Renal cortex interstitium (tissue), 11 donors: ENCODE data around the gene SPATA9. TPM values are rescaled to one million over a fixed set of nuclear protein-coding genes. Genes with fewer than 3 reads are reported as not detected.
"Not testable (repeated sequence)": the region's sequence is repeated elsewhere in the genome, so short reads cannot be mapped to it uniquely, and the experiment has no call there.

Experiments
- DNase-seq, 11 donors: peaks; one replicate each; pipeline ENCODE4 v3.0.0-alpha.2; 2013; ENCODE audit warnings: low read depth in 9 of 11, low spot score in 4 of 11; ENCODE audit errors: extremely low read depth in 1 of 11
- polyA plus RNA-seq, 3 donors: library from polyadenylated mRNA; unstranded; fragments of 120-200 nt; gene quantifications; one replicate each; pipeline ENCODE4 v1.2.1, GENCODE V29; 2013; ENCODE audit not compliant: insufficient read length in 3 of 3

SPATA9 gene
- polyA plus RNA-seq, 3 donors: 1.2 to 1.7 (median 1.4) TPM

DNA sequence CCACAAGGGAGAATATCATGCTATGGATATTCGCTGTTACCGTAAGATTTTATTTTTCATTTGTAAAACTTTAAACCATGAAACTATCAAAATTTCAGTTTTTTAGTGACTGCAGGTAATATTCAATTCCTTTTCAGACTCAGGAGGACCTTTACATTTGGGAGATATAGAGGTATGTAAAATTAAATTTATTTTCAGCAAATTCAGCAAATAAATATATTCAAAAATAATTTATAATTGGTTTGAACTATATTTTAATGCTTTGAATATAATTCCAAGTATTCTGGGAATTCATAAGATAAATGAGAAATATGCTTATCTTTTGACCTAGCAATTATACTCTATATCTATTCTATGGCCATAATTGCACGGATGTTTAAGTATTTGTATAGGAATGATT, 28.6 kb downstream of the SPATA9 start:
- no peak for DNase-seq

- DNase-seq: no peak
Measured at GRCh38 chr5:95652849-95653248, 29.9 kb downstream of the SPATA9 start.

DNA sequence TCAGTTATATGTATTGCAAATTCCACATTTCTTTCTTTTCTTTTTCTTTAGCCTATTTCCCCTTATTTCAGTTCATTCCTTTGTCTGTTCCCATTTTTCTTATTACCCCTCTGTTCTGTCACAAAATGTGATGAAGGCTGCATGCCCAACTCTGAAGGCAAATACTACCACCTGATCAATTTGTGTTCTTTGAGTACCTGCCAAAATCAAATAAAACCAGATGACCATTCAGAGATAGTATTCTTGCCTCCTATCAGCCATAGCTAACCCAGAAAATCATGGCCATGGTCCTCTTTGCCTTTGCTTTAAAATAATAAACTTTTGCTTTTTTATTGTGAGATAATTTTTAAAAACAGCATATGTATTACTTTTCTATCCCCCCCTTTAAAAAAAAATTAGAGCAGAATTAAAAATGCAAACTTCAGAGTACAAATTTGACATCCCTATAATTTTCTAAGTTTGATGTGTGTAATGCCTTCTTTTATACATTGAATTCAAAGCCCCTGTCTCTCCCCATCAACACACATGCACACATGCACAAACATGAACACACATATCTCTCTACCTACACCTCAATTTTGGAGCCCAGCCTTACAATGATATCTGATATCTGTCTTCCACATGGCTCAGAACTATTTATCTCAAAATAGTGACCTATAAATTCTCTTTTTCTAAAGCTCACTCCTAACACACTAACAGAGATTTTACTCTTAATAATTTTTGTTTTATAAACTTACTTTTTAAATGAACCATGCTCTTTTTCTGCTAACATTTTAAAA, 32.8 kb downstream of the SPATA9 start:
- no peak for DNase-seq

DNA sequence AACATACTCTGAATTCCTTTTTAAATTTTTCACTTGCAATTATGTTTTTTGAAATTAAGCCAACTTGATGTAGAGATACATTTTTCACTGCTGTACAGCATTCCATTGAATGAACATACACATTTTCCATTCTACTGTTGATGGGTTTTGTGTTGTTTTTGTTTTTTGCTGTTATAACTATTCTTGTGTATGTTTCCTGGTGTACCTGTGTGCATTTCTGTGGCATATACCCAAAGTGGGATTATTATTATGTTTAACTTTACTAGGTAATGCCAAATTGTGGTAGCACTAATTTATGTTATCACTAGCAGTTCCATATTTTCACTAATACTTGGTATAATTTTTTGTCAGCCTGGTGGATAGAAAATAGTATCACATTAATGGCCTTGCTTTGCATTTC, 33.5 kb downstream of the SPATA9 start:
- DNase-seq: no peak

DNA sequence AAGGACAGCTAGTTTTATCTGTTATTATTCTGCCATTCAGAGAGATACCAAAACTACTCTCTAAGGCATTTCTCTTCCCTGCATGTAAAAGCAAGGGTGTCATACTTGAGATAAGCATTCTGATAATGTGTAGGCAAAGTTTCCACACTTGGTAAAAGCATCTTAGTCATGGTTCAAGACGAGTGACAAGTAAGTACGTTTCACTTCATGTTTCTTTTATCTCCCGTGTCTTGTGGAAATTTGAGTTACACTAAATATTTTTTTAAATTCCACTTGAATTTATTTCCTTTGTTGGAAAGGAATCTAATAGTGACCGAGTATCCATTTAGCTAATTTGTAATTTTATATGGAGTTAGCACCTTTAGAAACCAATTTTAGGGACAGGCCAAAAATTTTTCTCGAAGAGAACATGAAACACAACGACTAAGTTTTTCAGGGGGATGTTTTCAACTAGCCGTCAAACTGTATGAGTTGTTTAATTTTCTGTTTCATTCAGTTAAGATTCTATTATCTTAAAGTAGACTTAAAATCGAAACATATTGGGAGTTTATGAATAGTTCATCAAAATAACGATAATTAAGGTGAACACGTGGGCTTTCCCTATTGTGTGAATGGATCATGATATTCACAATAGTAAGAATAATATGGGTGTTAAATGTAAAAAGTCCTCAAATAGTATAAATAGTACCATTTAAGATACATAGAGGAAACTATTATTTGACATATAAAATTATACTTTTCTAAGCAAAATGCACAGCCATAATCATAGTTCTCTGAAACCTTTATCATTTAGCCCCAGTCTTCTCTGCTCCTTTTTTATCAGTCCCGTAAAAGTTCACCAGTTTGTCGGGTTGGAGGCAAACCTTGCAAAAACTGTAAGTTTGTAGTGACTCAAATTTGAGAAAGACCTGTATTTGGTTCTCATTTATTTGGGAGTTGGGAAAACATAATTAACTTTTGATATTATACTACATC, 34.6 kb downstream of the SPATA9 start:
- no peak for DNase-seq

- DNase-seq: peak; percentile 81 to 96 (median 93)
Measured at GRCh38 chr5:95646569-95647431, 36.0 kb downstream of the SPATA9 start, which contains the start of gene RFESD. Gene RFESD, plus strand, starts transcription at chr5:95646777. Its CDS starts 5,495 bp downstream, at chr5:95652272.

DNA sequence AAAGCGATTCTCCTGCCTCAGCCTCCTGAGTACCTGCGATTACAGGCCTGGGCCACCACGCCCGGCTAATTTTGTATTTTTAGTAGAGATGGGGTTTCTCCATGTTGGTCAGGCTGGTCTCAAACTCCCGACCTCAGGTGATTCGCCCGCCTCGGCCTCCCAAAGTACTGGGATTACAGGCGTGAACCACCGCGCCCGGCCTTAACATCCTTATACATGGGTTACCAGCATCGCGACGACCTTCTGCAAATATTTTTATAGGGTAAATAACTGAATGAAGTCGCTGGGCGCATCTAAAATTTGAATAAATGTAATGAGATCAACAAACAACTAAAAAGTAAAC, 36.6 kb downstream of the SPATA9 start:
- DNase-seq: not testable (repeated sequence)

DNA sequence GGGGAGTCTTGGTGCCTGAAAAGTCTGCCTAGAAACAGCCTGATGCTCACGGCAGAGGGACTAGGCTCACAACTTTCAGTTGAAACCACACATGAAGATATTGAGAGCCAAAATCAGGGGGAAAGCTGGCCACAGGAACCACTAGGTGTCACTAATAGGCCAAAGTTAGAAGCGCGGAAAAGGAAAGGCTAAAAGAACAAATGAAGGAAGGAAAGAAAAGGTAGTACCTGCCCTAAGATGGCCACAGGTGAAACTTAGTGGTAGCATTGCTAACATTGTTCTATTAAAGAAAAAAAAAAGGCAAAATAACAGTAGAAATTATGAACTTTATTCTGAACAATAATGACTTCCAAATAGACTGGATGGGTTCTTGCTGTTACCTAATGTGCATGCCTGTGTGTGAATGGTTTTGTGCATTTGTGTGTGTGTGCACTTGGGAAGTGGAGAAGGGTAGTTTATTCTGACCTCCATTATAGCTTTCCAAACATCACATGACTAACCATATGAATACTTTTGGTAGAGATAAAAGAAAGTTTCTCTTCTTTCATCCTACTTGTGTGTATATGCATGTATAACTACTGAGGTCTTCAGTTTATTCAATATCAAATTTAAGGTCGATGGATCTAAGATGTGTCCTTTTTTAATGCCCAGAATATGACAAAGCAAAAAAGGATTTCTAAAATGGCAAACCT, 38.3 kb downstream of the SPATA9 start:
- peak in 2 of 11 donors; percentile 32 to 45 for DNase-seq

- DNase-seq: no peak
Measured at GRCh38 chr5:95643152-95643551, 39.6 kb downstream of the SPATA9 start.

GRCh38 chr5:95641741-95642220, 41.0 kb downstream of the SPATA9 start:
- no peak for DNase-seq

DNA sequence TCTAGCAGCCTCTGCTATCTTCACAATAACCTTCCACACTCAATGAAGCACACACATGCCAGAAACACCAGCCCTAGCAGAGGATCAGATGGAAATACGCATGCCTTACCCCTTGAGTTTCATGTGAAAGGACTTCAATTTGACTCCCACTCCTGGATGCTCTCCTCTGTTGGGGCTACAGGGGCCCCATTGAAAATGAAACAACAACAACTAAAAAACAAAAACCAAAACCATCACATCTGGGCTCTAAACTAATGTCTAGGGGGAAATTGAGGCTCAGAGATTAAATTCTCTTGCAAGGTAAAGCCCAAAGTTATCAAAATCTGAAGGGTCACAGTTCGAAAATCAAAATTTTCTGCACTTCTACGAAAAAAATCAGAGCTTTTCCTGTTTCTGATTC, 44.2 kb downstream of the SPATA9 start:
- no peak for DNase-seq

- no peak for DNase-seq
Measured at GRCh38 chr5:95634081-95634480, 48.7 kb downstream of the SPATA9 start.

- DNase-seq: no peak
Measured at GRCh38 chr5:95633671-95634070, 49.1 kb downstream of the SPATA9 start.

- DNase-seq: not testable (repeated sequence)
Measured at GRCh38 chr5:95632942-95633341, 49.8 kb downstream of the SPATA9 start.

DNA sequence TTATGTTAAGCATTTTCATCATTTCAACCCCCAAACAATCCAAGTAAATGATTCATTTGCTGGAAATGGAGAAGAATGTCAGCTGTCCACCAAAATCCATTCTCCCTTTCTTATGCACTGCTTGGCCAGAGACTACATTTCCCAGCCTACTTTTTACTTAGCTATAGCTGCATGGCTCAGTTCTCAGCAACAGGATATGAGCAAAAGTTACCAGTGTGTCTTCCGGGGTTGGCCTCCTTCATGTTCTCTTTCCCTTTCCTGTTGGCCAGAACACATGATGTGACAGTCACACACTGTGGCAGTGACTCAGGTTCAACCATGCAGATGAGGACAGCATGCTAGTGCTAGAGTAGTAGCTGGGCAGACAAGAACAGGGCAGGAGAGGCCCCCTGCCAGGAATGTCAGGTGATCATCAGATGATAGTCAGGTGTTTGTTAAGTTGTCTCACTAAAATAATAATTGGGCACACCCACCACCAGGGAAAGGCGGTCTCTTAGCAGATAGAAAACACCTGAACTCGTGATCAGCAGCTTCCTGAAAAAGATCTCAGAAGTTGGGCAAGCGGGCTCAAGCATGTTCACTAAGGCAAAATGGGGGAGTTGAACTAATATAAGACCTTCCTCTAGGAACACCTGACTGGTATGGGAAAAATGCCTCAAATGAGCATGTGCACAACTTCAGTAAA, 50.7 kb downstream of the SPATA9 start:
- DNase-seq: no peak

GRCh38 chr5:95631255-95631958, 51.4 kb downstream of the SPATA9 start:
- no peak for DNase-seq

GRCh38 chr5:95630394-95630917, 52.3 kb downstream of the SPATA9 start:
- DNase-seq: no peak
